IPS-18c (cell line): ENCODE measurements around the gene LGALS9.

Experiments used
- H3K4me3 ChIP-seq: 2 replicates; pipeline ENCODE4 v1.7.0; 2013; ENCODE audit warnings: low read depth, mild to moderate bottlenecking, low read length, moderate library complexity; ENCODE audit not compliant: insufficient read depth
- H3K9me3 ChIP-seq: one replicate; pipeline ENCODE4 v1.6.1; 2013; ENCODE audit warnings: mild to moderate bottlenecking, low read length, moderate library complexity; ENCODE audit not compliant: control insufficient read depth, insufficient read depth

LGALS9 gene

DNA sequence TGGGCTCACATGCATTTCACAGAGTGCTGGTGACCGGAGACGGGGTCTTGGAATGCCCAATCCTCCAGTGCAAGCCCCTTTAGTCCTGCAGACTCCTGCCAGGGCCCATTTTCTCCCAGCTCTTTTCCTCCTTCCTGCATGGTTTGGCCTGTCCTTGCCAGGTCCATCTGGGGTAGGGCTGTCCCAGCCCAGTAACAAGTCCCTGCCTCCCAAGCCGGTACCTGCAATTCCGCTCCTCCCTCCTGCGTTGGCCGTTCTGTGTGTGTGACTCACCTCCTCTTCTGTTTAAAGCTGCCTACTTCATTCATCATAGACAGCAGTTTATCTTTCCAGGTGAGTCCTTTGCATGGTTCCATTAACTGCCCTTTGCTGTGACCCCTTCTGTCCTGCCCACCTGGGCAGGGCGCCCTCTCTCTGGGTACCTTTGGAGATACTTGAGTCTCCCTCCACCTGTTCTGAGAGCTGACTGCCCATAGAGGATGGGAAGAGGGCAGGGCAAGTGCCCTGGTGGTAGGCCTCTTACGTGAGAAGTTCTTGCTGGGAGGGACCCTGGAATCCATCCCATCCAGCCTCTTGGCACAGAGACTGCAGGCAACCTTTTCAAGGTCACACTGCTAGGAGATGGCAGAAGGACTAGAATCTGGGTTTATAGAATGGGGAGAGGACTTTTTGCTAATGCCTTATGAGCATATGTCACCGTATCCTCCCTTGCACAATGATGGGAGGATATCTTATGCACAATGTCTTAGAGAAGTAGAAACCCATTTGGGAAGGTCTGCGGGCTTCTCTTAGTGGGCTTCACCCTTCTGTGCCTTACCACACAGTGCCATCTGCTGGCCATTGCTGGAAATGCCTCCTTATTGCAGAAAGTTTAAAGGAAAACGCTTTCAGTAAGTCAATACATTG is 29.7 kb upstream of the LGALS9 start:
- Histone ChIP-seq H3K9me3 (no peaks in the 10 kb centered on the region), H3K4me3 (peak overlapping the region; percentile 0; the same call in 1 of the 2 replicates)

GRCh38 chr17:27601975-27602302 is 29.0 kb upstream of the LGALS9 start:
- H3K4me3 ChIP-seq, result no peak overlapping the region
- no peaks in the 10 kb centered on the region for H3K9me3 ChIP-seq

DNA sequence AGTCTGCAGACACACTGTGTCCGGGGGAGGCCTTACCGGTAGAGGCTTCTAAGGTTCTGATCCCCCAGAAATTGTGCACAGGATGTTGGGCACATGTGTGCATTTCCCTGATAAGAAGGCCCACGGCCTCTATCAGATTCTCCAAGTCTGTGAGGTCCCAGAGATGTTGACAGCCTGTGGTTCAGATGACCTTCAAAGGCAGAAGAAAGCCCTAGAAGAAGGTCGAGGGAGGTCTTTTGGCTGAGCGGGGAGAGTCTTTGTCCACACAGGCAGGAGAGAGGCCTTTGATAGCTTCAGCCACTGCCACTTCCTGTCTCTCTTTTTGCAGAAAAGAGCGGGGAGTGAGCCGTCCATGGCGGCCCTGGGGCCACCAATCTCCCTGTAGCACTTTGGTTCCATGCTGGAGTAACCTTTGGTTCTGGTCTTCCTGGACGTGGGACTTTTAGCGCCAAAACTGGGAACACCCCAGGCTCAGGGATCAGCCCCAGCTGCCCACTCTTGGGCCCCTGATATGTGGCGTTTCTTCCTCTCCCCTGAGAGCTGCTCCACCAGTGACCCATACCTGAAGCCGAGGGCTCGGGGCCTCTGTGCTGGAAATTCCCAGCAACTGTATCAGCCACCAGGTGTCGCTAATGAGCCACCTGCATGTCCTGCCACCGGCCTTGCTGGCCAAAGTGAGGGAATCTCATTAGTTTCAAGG is 28.1 kb upstream of the LGALS9 start:
- no peak overlapping the region for H3K4me3 ChIP-seq
- H3K9me3 ChIP-seq, result no peaks in the 10 kb centered on the region

GRCh38 chr17:27603421-27603770 is 27.6 kb upstream of the LGALS9 start:
- H3K9me3 ChIP-seq, result no peaks in the 10 kb centered on the region
- no peak overlapping the region for H3K4me3 ChIP-seq

DNA sequence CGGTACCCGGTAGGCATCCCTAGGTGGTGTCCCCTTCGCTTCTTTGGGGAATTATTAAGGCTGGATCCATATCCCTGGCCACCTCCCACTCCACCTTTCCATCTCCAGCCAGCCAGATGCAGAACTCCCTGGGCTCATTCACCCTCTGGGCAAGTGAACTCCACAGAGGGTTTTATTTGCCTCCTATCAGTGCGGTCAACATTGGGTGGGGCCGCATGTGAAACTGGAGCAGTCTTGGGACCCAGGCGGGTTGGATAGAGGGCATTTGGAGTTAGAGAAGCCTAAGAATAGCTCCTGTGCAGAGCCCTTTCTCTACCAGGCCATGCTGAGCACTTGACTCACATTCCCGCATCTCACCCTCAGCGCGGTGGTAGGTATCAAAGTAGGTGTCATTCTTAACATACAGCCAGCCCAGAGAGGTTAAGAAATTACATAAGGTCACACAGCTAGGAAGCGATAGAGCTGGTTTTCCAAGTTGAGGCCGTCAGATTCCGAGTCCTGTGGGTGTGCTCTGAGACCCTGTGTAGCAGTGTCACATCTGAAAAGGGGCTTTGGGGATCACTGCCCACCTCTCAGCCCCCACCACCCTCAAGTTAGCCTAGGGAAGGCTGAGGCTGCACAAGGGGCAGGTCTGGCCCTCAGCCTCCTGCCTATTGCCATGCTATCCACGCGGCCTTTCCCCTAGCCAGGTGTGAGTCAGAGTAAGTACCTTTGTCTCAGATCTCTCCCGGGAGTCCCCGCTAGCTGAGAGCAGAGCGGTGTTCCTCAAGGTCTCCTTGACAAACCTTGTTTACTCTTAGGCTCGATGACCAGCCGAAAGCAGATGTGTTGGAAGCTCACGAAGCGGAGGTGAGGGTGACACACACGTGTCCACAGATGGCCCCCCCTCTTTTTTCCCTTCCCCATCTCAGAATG is 26.9 kb upstream of the LGALS9 start:
- no peak overlapping the region for H3K4me3 ChIP-seq
- no peaks in the 10 kb centered on the region for H3K9me3 ChIP-seq

- no peak overlapping the region for H3K4me3 ChIP-seq
- no peaks in the 10 kb centered on the region for H3K9me3 ChIP-seq
Observed at GRCh38 chr17:27605409-27605808, 25.6 kb upstream of the LGALS9 start.

- Histone ChIP-seq H3K4me3 (no peak overlapping the region), H3K9me3 (no peaks in the 10 kb centered on the region)
Observed at GRCh38 chr17:27607521-27608091, 23.4 kb upstream of the LGALS9 start.

DNA sequence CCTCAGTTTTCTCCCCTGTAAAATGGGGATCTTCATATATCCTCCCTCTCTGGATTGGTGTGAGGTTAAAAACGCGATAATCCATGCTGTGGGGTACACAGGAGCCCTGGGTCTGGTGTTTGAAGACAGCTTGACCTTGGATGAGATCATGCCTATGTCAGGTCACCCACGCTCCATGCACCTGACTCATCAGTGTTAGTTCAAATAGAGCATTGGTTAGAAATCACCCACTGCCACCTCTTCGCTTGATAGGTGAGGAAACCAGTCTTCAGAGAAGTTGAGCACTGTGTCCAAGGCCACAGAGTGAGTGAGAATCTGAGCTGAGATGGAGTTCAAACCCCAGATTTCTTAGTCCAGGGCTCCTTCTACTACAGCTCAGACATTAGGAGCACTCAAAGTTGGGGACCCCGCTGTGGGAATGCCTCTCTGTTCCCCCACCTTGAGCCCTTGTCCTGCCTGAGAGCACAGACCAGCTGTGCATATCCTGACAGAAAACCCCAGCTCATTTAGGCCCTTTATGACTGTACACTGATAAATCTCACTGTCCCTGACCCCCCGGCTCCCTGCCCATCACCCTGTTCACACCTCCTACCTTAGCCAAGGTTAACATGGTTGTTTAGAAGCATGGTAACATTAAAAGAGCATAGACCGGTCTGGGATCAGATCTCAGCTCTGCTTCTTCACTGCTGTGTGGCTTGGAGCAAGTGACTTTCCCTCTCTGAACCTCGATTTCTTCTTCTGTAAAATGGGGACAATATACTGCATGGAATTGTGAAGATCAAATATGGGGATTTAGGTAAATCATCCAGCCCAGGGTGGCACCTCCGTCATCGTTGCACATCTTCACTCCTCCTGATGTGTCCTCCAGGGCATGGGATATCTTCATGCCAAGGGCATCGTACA is 22.4 kb upstream of the LGALS9 start:
- Histone ChIP-seq H3K4me3 (no peak overlapping the region), H3K9me3 (no peaks in the 10 kb centered on the region)

GRCh38 chr17:27609611-27610303 is 21.2 kb upstream of the LGALS9 start:
- Histone ChIP-seq H3K4me3 (no peak overlapping the region), H3K9me3 (no peaks in the 10 kb centered on the region)

DNA sequence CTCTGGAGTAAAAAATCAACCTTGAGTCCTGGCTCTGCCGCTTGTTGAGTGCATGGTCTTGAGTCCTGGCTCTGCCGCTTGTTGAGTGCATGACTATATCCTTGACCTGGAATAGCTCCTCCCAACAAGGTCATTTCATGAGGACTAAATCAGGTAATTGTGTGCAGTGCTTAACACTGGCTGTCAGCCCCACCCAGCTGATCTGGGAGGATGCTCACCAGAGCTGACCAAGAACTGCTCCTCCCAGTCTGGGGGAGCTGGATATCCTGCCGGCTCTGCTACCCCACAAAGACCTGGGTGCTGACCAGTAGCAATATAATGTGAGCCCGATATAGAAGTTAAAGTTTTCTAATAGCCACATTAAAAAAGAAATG is 20.7 kb upstream of the LGALS9 start:
- no peak overlapping the region for H3K4me3 ChIP-seq
- H3K9me3 ChIP-seq, result no peaks in the 10 kb centered on the region

DNA sequence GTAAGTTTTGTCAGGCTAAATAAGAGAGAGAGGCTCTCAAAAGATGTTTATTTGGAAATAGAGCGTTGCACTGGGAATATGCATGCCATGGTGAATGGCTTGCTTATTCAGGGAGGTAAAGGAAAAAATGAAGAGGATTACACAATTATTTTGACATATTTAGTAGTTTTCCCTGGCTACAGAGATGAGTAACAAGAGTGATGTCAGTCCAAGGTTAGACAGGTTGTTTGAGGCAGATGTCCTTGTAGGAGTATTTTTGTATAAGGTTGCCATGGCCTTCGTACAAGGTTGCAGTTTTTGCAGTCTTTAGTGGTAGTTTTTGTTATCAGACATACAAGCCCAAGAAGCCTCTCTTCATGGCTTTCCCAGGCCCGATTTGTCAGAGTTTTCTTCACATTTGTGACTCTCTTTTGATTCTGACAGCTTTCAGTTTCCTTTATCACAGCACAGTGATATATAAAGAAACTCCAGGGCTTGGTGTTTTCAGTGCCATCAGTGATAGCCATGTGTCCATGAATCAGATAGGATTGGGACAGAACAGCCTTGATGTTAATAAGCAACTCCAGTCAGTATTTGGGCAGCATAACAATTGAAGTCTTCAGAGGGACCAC is 18.7 kb upstream of the LGALS9 start:
- H3K9me3 ChIP-seq, result no peaks in the 10 kb centered on the region
- H3K4me3 ChIP-seq, result no peak overlapping the region

GRCh38 chr17:27613433-27613832 is 17.6 kb upstream of the LGALS9 start:
- H3K4me3 ChIP-seq, result no peak overlapping the region
- no peaks in the 10 kb centered on the region for H3K9me3 ChIP-seq

- H3K9me3 ChIP-seq, result no peaks in the 10 kb centered on the region
- no peak overlapping the region for H3K4me3 ChIP-seq
Observed at GRCh38 chr17:27615121-27615520, 15.9 kb upstream of the LGALS9 start.

DNA sequence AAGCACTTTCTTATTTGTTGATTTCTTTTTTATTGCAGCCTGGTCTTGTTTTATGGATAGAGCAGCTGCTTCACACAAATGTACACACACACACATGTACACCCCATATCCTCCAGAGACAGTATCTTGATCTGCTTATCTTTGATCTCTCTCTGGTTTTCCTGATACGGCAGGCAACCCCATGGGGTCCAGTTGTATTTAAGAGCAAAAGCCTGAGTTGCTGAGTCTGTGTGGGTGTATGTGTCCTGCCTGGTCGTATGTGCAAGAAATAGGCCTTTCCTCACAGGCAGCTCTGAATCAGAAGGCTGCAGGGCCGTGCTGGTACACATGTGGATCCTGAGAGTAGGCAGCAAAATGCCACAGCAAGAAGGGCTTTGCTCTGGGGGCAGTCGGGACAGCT is 14.6 kb upstream of the LGALS9 start:
- H3K4me3 ChIP-seq, result no peak overlapping the region
- H3K9me3 ChIP-seq, result no peaks in the 10 kb centered on the region

DNA sequence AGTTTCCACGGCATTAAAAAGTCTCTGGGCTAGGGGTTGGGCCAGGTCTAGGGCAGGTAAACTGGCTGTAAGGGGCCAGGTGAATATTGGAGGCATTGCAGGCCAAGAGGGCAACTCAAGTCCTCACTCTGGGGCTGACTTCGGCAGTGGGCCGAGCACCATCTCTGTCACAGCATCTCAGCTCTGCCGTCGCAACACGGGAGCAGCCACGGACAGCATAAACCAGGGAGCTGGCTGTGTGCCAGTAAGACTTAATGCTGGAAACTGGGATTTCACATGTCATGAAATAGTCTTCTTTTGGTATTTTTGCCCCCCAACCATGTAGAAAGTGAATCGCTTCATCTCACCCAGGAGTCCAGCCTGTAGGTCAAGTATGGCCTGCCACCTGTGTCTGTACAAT is 12.6 kb upstream of the LGALS9 start:
- H3K4me3 ChIP-seq, result no peak overlapping the region
- H3K9me3 ChIP-seq, result no peaks in the 10 kb centered on the region

- Histone ChIP-seq H3K9me3 (no peaks in the 10 kb centered on the region), H3K4me3 (no peak overlapping the region)
Observed at GRCh38 chr17:27620721-27621120, 10.3 kb upstream of the LGALS9 start.
